Adrenal gland (tissue), 5 donors: ENCODE data around the gene RCE1.

Source experiments
- POLR2A ChIP-seq, 2 donors: fragments of 450-650 bp; IDR thresholded peaks; one replicate each; pipeline ENCODE4 v1.6.1; 2017; ENCODE audit warnings: antibody characterized with exemption in 2 of 2, mild to moderate bottlenecking in 2 of 2, moderate library complexity in 1 of 2
- TF ChIP-seq, protein P1 (sequence below), 6 experiments: fragments of 450-650 bp in 4 of 6; fragments of 200-600 bp in 2 of 6; sonication (generic) in 1 of 6; IDR thresholded peaks; 1 replicate in 5 of 6; 2 replicates in 1 of 6; pipeline versions ENCODE4 v1.5.1 to v1.8.0; 2016 to 2021; ENCODE audit warnings: antibody characterized with exemption in 6 of 6, mild to moderate bottlenecking in 2 of 6, moderate library complexity in 1 of 6
- donor health status: DM: no; HTN: no; CAD: no.

- no peak for TF ChIP-seq POLR2A (IDR thresholded peaks at IDR 0.05)
- TF ChIP-seq, protein P1, sequence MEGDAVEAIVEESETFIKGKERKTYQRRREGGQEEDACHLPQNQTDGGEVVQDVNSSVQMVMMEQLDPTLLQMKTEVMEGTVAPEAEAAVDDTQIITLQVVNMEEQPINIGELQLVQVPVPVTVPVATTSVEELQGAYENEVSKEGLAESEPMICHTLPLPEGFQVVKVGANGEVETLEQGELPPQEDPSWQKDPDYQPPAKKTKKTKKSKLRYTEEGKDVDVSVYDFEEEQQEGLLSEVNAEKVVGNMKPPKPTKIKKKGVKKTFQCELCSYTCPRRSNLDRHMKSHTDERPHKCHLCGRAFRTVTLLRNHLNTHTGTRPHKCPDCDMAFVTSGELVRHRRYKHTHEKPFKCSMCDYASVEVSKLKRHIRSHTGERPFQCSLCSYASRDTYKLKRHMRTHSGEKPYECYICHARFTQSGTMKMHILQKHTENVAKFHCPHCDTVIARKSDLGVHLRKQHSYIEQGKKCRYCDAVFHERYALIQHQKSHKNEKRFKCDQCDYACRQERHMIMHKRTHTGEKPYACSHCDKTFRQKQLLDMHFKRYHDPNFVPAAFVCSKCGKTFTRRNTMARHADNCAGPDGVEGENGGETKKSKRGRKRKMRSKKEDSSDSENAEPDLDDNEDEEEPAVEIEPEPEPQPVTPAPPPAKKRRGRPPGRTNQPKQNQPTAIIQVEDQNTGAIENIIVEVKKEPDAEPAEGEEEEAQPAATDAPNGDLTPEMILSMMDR (IDR thresholded peaks at IDR 0.05) = no peak
These were observed 6.4 kb downstream of the RCE1 start for GRCh38 chr11:66849501-66850234.
